ENCODE data around the gene SLC29A4.

Gene SLC29A4

GRCh38 chr7:5343884-5344283 is 61.1 kb downstream of the SLC29A4 start:
- Histone ChIP-seq H3K4me1 (ENCODE audit: low read length) (peaks cover 7% of the 10 kb centered on the region; the same call in 1 of the 2 replicates), H3K9ac (ENCODE audit: low read length) (no peak overlapping the region), H3K9me3 (ENCODE audit: insufficient read depth, low read length) (no peaks in the 10 kb centered on the region), H3K79me2 (ENCODE audit: low read length) (no peaks in the 10 kb centered on the region), H3K4me3 (ENCODE audit: low read length) (no peak overlapping the region), H3K27ac (ENCODE audit: low read length) (no peak overlapping the region), H4K20me1 (ENCODE audit: insufficient read depth, low read length) (no peaks in the 10 kb centered on the region), H3K36me3 (replicated peaks; ENCODE audit: low read depth, low read length) (peaks cover 26% of the 10 kb centered on the region), H3K4me2 (ENCODE audit: low read length) (no peak overlapping the region), H3K27me3 (ENCODE audit: low read depth, low read length) (no peaks in the 10 kb centered on the region), H2AFZ (ENCODE audit: low read depth, low read length) (no peak overlapping the region)
- TF ChIP-seq CTCF (IDR thresholded peaks at IDR 0.05; ENCODE audit: low read depth, low read length) (no peak), EZH2phosphoT487 (IDR thresholded peaks at IDR 0.05; ENCODE audit: low read depth) (no peak)

- Histone ChIP-seq H3K4me3 (ENCODE audit: low read length) (no peak overlapping the region), H3K27me3 (ENCODE audit: low read depth, low read length) (no peaks in the 10 kb centered on the region), H3K36me3 (replicated peaks; ENCODE audit: low read depth, low read length) (peaks cover 26% of the 10 kb centered on the region), H3K79me2 (ENCODE audit: low read length) (no peaks in the 10 kb centered on the region), H4K20me1 (ENCODE audit: insufficient read depth, low read length) (no peaks in the 10 kb centered on the region), H3K9ac (ENCODE audit: low read length) (no peak overlapping the region), H3K4me1 (ENCODE audit: low read length) (peaks cover 7% of the 10 kb centered on the region; the same call in 1 of the 2 replicates), H3K27ac (ENCODE audit: low read length) (no peak overlapping the region), H3K4me2 (ENCODE audit: low read length) (no peak overlapping the region), H3K9me3 (ENCODE audit: insufficient read depth, low read length) (no peaks in the 10 kb centered on the region), H2AFZ (ENCODE audit: low read depth, low read length) (no peak overlapping the region)
- no peak for TF ChIP-seq EZH2phosphoT487 (IDR thresholded peaks at IDR 0.05; ENCODE audit: low read depth)
- no peak for TF ChIP-seq CTCF (IDR thresholded peaks at IDR 0.05; ENCODE audit: low read depth, low read length)
Measured at GRCh38 chr7:5344342-5344741, 61.6 kb downstream of the SLC29A4 start.

- Histone ChIP-seq H3K9me3 (ENCODE audit: insufficient read depth, low read length) (no peaks in the 10 kb centered on the region), H4K20me1 (ENCODE audit: insufficient read depth, low read length) (no peaks in the 10 kb centered on the region), H3K4me3 (ENCODE audit: low read length) (no peak overlapping the region), H3K4me2 (ENCODE audit: low read length) (no peak overlapping the region), H3K36me3 (replicated peaks; ENCODE audit: low read depth, low read length) (peaks cover 26% of the 10 kb centered on the region), H3K9ac (ENCODE audit: low read length) (no peak overlapping the region), H3K4me1 (ENCODE audit: low read length) (peaks cover 2% of the 10 kb centered on the region; the same call in 1 of the 2 replicates), H3K79me2 (ENCODE audit: low read length) (no peaks in the 10 kb centered on the region), H3K27me3 (ENCODE audit: low read depth, low read length) (no peaks in the 10 kb centered on the region), H2AFZ (ENCODE audit: low read depth, low read length) (no peak overlapping the region), H3K27ac (ENCODE audit: low read length) (no peak overlapping the region)
- TF ChIP-seq EZH2phosphoT487 (IDR thresholded peaks at IDR 0.05; ENCODE audit: low read depth): no peak
- TF ChIP-seq CTCF (IDR thresholded peaks at IDR 0.05; ENCODE audit: low read depth, low read length): no peak
Measured at GRCh38 chr7:5345171-5345570, 62.4 kb downstream of the SLC29A4 start.

GRCh38 chr7:5345671-5346070 is 62.9 kb downstream of the SLC29A4 start:
- H4K20me1 ChIP-seq (ENCODE audit: insufficient read depth, low read length): no peaks in the 10 kb centered on the region
- no peaks in the 10 kb centered on the region for H3K27me3 ChIP-seq (ENCODE audit: low read depth, low read length)
- H3K27ac ChIP-seq (ENCODE audit: low read length): no peak overlapping the region
- H3K4me3 ChIP-seq (ENCODE audit: low read length): no peak overlapping the region
- no peaks in the 10 kb centered on the region for H3K79me2 ChIP-seq (ENCODE audit: low read length)
- H3K36me3 ChIP-seq (replicated peaks; ENCODE audit: low read depth, low read length): peaks cover 26% of the 10 kb centered on the region
- TF ChIP-seq CTCF (IDR thresholded peaks at IDR 0.05; ENCODE audit: low read depth, low read length) (no peak), EZH2phosphoT487 (IDR thresholded peaks at IDR 0.05; ENCODE audit: low read depth) (no peak)
- no peak overlapping the region for H2AFZ ChIP-seq (ENCODE audit: low read depth, low read length)
- no peak overlapping the region for H3K9ac ChIP-seq (ENCODE audit: low read length)
- H3K4me1 ChIP-seq (ENCODE audit: low read length): no peaks in the 10 kb centered on the region
- no peaks in the 10 kb centered on the region for H3K9me3 ChIP-seq (ENCODE audit: insufficient read depth, low read length)
- H3K4me2 ChIP-seq (ENCODE audit: low read length): no peak overlapping the region

Data from OCI-LY3 (cell line).